Stimulated activated CD4-positive, alpha-beta T cell treated with anti-CD3 and anti-CD28 coated beads, Interleukin-12 subunit alpha, Interleukin-12 subunit beta, amount 100 ng/mL, for 48 hours (primary cell): ENCODE results near the gene SYNGR2.

Experiments
- DNase-seq, 3 donors: peaks; one replicate each; pipeline ENCODE4 v3.0.0-alpha.2; 2020; ENCODE audit warnings: low read depth in 2 of 3, low spot score in 1 of 3

SYNGR2 gene

GRCh38 chr17:78197147-78197832 lies 28.9 kb downstream of the SYNGR2 start:
- no peak for DNase-seq

GRCh38 chr17:78200451-78200850 lies 32.1 kb downstream of the SYNGR2 start:
- DNase-seq, result no peak

- DNase-seq, result no peak
Measured at GRCh38 chr17:78202666-78203065, 34.3 kb downstream of the SYNGR2 start.

GRCh38 chr17:78204387-78205123 lies 36.2 kb downstream of the SYNGR2 start:
- no peak for DNase-seq

- no peak for DNase-seq
Measured at GRCh38 chr17:78205124-78205775, 36.9 kb downstream of the SYNGR2 start.

- no peak for DNase-seq
Measured at GRCh38 chr17:78206298-78206697, 37.9 kb downstream of the SYNGR2 start.

GRCh38 chr17:78208486-78208885 lies 40.1 kb downstream of the SYNGR2 start:
- no peak for DNase-seq

- no peak for DNase-seq
Measured at GRCh38 chr17:78210111-78210510, 41.7 kb downstream of the SYNGR2 start.

GRCh38 chr17:78211032-78211431 lies 42.7 kb downstream of the SYNGR2 start:
- DNase-seq, result no peak

GRCh38 chr17:78214016-78214705 lies 45.8 kb downstream of the SYNGR2 start, which contains the start of gene BIRC5:
Gene BIRC5 (plus strand): TSS chr17:78214253. CDS start chr17:78214317, 64 bp downstream.
- DNase-seq, result peak; percentile 84 to 91 (median 89)

GRCh38 chr17:78214706-78215061 lies 46.3 kb downstream of the SYNGR2 start:
- no peak for DNase-seq

GRCh38 chr17:78219396-78220150 lies 51.2 kb downstream of the SYNGR2 start:
- no peak for DNase-seq
